ENCODE data around the gene MEG3. TPM values are rescaled to one million over a fixed set of nuclear protein-coding genes. Genes with fewer than 3 reads are reported as not detected.

Gene MEG3
- total and polyA plus RNA-seq, 4 experiments from 2014 or later, result not detected

GRCh38 chr14:100807979-100808734 is 17.8 kb upstream of the MEG3 start:
- H3K27ac Mint-ChIP-seq, result peak overlapping the region in 1 of 7 donors; percentile 19
- intact Hi-C loops (cut with micrococcal nuclease), result no loop called here
- DNase-seq, result no peak
- H3K9me3 Mint-ChIP-seq, result peaks cover 0 to 25% (median 15%) of the 10 kb centered on the region in 8 donors
- no peaks in the 10 kb centered on the region for H3K4me1 Mint-ChIP-seq
- CTCF ChIA-PET (ENCODE audit: partially characterized antibody), result no interaction called here
- H3K36me3 ChIP-seq (ENCODE audit: insufficient read depth, low read length), result no peaks in the 10 kb centered on the region
- H3K27me3 ChIP-seq (ENCODE audit: insufficient read depth, low read length), result no peaks in the 10 kb centered on the region
- H3K4me1 ChIP-seq (ENCODE audit: insufficient read depth, low read length), result no peaks in the 10 kb centered on the region
- peaks cover 0 to 5% of the 10 kb centered on the region in 2 donors for H3K9me3 ChIP-seq (ENCODE audit: control insufficient read depth in 1 of 2, low read length in 2 of 2)
- H3K4me3 ChIP-seq (ENCODE audit: low read length in 2 of 2), result no peak overlapping the region
- no peak overlapping the region for H3K4me3 Mint-ChIP-seq
- peaks cover 5 to 6% of the 10 kb centered on the region in 2 donors for H3K27me3 Mint-ChIP-seq
- H3K27ac ChIP-seq (ENCODE audit: low read depth, low read length), result no peak overlapping the region
- H3K36me3 Mint-ChIP-seq, result no peaks in the 10 kb centered on the region
- POLR2A ChIA-PET (ENCODE audit: partially characterized antibody), result no interaction called here

GRCh38 chr14:100810435-100810834 is 15.5 kb upstream of the MEG3 start:
- no peak for DNase-seq
- peaks cover 0 to 30% (median 15%) of the 10 kb centered on the region in 8 donors for H3K9me3 Mint-ChIP-seq
- H3K27me3 ChIP-seq (ENCODE audit: insufficient read depth, low read length), result no peaks in the 10 kb centered on the region
- H3K4me1 ChIP-seq (ENCODE audit: insufficient read depth, low read length), result no peaks in the 10 kb centered on the region
- ChIA-PET CTCF (ENCODE audit: partially characterized antibody) (no interaction called here), POLR2A (ENCODE audit: partially characterized antibody) (no interaction called here)
- H3K36me3 Mint-ChIP-seq, result no peaks in the 10 kb centered on the region
- H3K36me3 ChIP-seq (ENCODE audit: insufficient read depth, low read length), result no peaks in the 10 kb centered on the region
- peaks cover 7 to 15% of the 10 kb centered on the region in 2 donors for H3K27me3 Mint-ChIP-seq
- intact Hi-C loops (cut with micrococcal nuclease), result no loop called here
- H3K27ac Mint-ChIP-seq, result no peak overlapping the region
- H3K4me3 ChIP-seq (ENCODE audit: low read length in 2 of 2), result no peak overlapping the region
- no peak overlapping the region for H3K27ac ChIP-seq (ENCODE audit: low read depth, low read length)
- H3K9me3 ChIP-seq (ENCODE audit: control insufficient read depth in 1 of 2, low read length in 2 of 2), result peaks cover 0 to 5% of the 10 kb centered on the region in 2 donors
- H3K4me3 Mint-ChIP-seq, result no peak overlapping the region
- no peaks in the 10 kb centered on the region for H3K4me1 Mint-ChIP-seq

GRCh38 chr14:100810861-100811461 is 15.0 kb upstream of the MEG3 start:
- Mint-ChIP-seq H3K27me3 (peaks cover 7 to 15% of the 10 kb centered on the region in 2 donors), H3K27ac (no peak overlapping the region), H3K4me3 (no peak overlapping the region), H3K4me1 (no peaks in the 10 kb centered on the region), H3K36me3 (no peaks in the 10 kb centered on the region), H3K9me3 (peaks cover 0 to 30% (median 15%) of the 10 kb centered on the region in 8 donors)
- Histone ChIP-seq H3K36me3 (ENCODE audit: insufficient read depth, low read length) (no peaks in the 10 kb centered on the region), H3K27ac (ENCODE audit: low read depth, low read length) (no peak overlapping the region), H3K9me3 (ENCODE audit: control insufficient read depth in 1 of 2, low read length in 2 of 2) (peaks cover 0 to 5% of the 10 kb centered on the region in 2 donors), H3K27me3 (ENCODE audit: insufficient read depth, low read length) (no peaks in the 10 kb centered on the region), H3K4me1 (ENCODE audit: insufficient read depth, low read length) (no peaks in the 10 kb centered on the region), H3K4me3 (ENCODE audit: low read length in 2 of 2) (no peak overlapping the region)
- intact Hi-C loops (cut with micrococcal nuclease), result no loop called here
- ChIA-PET CTCF (ENCODE audit: partially characterized antibody) (no interaction called here), POLR2A (ENCODE audit: partially characterized antibody) (no interaction called here)
- no peak for DNase-seq

- Histone ChIP-seq H3K4me3 (ENCODE audit: low read length in 2 of 2) (no peak overlapping the region), H3K36me3 (ENCODE audit: insufficient read depth, low read length) (no peaks in the 10 kb centered on the region), H3K9me3 (ENCODE audit: control insufficient read depth in 1 of 2, low read length in 2 of 2) (peaks cover 0 to 5% of the 10 kb centered on the region in 2 donors), H3K27me3 (ENCODE audit: insufficient read depth, low read length) (no peaks in the 10 kb centered on the region), H3K4me1 (ENCODE audit: insufficient read depth, low read length) (no peaks in the 10 kb centered on the region), H3K27ac (ENCODE audit: low read depth, low read length) (no peak overlapping the region)
- CTCF ChIA-PET (ENCODE audit: partially characterized antibody), result no interaction called here
- Mint-ChIP-seq H3K27ac (no peak overlapping the region), H3K4me1 (no peaks in the 10 kb centered on the region), H3K4me3 (no peak overlapping the region), H3K9me3 (peaks cover 0 to 24% (median 12%) of the 10 kb centered on the region in 8 donors), H3K27me3 (peaks cover 7 to 15% of the 10 kb centered on the region in 2 donors), H3K36me3 (no peaks in the 10 kb centered on the region)
- intact Hi-C loops (cut with micrococcal nuclease), result no loop called here
- DNase-seq, result no peak
- POLR2A ChIA-PET (ENCODE audit: partially characterized antibody), result no interaction called here
Observed at GRCh38 chr14:100813291-100813690, 12.6 kb upstream of the MEG3 start.

GRCh38 chr14:100815478-100816285 is 10.2 kb upstream of the MEG3 start:
- Histone ChIP-seq H3K9me3 (ENCODE audit: control insufficient read depth in 1 of 2, low read length in 2 of 2) (no peaks in the 10 kb centered on the region), H3K27ac (ENCODE audit: low read depth, low read length) (no peak overlapping the region), H3K27me3 (ENCODE audit: insufficient read depth, low read length) (no peaks in the 10 kb centered on the region), H3K4me3 (ENCODE audit: low read length in 2 of 2) (no peak overlapping the region), H3K36me3 (ENCODE audit: insufficient read depth, low read length) (no peaks in the 10 kb centered on the region), H3K4me1 (ENCODE audit: insufficient read depth, low read length) (no peaks in the 10 kb centered on the region)
- peaks cover 0 to 11% (median 1%) of the 10 kb centered on the region in 8 donors for H3K9me3 Mint-ChIP-seq
- no peaks in the 10 kb centered on the region for H3K4me1 Mint-ChIP-seq
- no peaks in the 10 kb centered on the region for H3K36me3 Mint-ChIP-seq
- no peak for DNase-seq
- CTCF ChIA-PET (ENCODE audit: partially characterized antibody), result no interaction called here
- peaks cover 1 to 9% of the 10 kb centered on the region in 2 donors for H3K27me3 Mint-ChIP-seq
- intact Hi-C loops (cut with micrococcal nuclease), result no loop called here
- H3K4me3 Mint-ChIP-seq, result no peak overlapping the region
- H3K27ac Mint-ChIP-seq, result no peak overlapping the region
- POLR2A ChIA-PET (ENCODE audit: partially characterized antibody), result no interaction called here

- intact Hi-C loops (cut with micrococcal nuclease), result no loop called here
- POLR2A ChIA-PET (ENCODE audit: partially characterized antibody), result no interaction called here
- Mint-ChIP-seq H3K4me3 (no peak overlapping the region), H3K9me3 (peaks cover 0 to 6% (median under 1%) of the 10 kb centered on the region in 8 donors), H3K4me1 (no peaks in the 10 kb centered on the region), H3K27me3 (peaks cover 1 to 9% of the 10 kb centered on the region in 2 donors), H3K27ac (no peak overlapping the region), H3K36me3 (no peaks in the 10 kb centered on the region)
- CTCF ChIA-PET (ENCODE audit: partially characterized antibody), result interaction anchor here (0.6 kb wide), 1 partner anchor 811 kb away, joined by 3 read pairs; no protein-coding TSS in a partner anchor
- Histone ChIP-seq H3K27me3 (ENCODE audit: insufficient read depth, low read length) (no peaks in the 10 kb centered on the region), H3K4me3 (ENCODE audit: low read length in 2 of 2) (no peak overlapping the region), H3K4me1 (ENCODE audit: insufficient read depth, low read length) (no peaks in the 10 kb centered on the region), H3K27ac (ENCODE audit: low read depth, low read length) (no peak overlapping the region), H3K36me3 (ENCODE audit: insufficient read depth, low read length) (no peaks in the 10 kb centered on the region), H3K9me3 (ENCODE audit: control insufficient read depth in 1 of 2, low read length in 2 of 2) (no peaks in the 10 kb centered on the region)
- DNase-seq, result no peak
Observed at GRCh38 chr14:100816286-100816949, 9.5 kb upstream of the MEG3 start.
